Measurements from ENCODE around the gene CADPS. TPM values are rescaled to one million over a fixed set of nuclear protein-coding genes. Genes with fewer than 3 reads are reported as not detected.

Gene CADPS
- total and polyA plus RNA-seq, 9 donors: 0.47 to 4.4 (median 1.6) TPM

DNA sequence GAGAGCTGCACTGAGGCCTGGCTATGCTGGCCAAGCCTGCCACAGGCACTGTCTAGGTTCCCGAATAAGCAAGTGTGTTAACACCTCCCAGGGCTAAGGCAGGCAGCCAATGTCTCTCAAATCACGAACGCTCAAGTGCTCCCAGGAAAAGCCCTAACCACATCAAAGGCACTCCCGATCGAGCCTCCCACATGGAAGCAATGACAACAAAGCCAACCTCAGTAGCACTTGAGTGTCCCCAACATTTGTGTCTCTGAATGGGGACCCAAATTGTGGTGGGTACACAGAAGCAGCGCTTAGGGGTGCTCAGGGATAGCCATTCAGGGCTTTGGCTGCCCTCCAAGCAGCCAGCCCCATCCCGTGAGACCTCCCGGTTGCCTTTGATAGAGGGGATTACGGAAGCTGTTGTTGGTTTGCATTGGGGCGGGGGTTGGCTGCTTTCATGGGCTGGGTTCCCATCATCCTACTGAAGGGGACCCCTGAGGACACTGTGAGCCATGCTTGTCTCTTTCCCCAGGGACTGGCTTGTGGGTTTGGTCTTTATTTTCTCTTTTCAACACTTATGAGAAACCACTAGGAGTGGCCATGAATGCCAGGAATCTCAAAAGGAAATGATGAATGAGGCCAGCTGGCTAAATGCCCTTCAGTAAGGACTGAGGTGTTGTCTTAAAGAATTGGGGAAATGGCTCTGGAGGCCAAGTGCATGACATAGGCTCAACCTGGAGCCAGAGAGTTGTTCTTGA lies 267.8 kb downstream of the CADPS start:
- Histone ChIP-seq H3K4me3 (ENCODE audit: low read length) (no peak overlapping the region), H3K4me1 (ENCODE audit: control insufficient read depth, insufficient read depth, low read length) (no peaks in the 10 kb centered on the region), H3K9me3 (replicated peaks; ENCODE audit: control insufficient read depth, low read depth, low read length) (no peaks in the 10 kb centered on the region), H3K36me3 (ENCODE audit: control insufficient read depth, insufficient read depth, low read length) (no peaks in the 10 kb centered on the region), H3K27me3 (ENCODE audit: control insufficient read depth, insufficient read depth, low read length) (no peaks in the 10 kb centered on the region), H3K27ac (ENCODE audit: low read length) (no peak overlapping the region)
- 55% methylated on average over 10 of the region's 10 CpGs for WGBS (ENCODE audit: insufficient coverage)
- no peak for DNase-seq

DNA sequence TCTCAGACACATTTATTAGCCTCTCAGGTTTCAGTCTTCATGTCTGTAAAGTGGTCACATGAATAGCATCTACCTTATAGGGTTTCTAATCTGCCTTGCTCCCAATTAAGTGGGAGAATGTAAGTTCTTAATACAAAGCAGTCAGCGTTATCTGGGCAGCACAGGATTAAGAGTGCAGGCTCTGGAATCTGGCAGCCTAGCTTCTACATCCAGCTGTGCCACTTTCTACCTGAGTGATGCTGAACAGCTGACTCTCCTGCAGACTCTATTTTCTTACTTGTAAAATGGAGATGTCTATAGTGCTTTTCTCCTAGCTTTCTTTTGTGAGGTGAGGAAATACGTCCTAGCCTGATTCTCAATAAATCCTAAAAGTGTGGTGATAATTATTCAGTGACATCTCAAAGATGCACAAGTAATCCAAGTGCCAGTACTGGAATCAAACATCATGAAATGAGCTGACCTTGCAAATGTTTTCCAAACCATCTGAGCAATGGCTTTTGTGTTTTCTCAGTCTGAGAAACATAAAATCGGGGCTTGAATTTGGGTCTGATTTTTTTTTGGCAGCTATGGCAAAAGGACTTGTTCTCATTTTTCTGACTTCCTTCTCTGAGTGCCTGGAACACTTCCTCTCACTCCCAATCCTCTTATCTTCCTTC lies 269.7 kb downstream of the CADPS start:
- no peak for DNase-seq
- WGBS (ENCODE audit: insufficient coverage): no CpG with 5 or more reads among the region's 3 CpGs
- Histone ChIP-seq H3K4me3 (ENCODE audit: low read length) (no peak overlapping the region), H3K4me1 (ENCODE audit: control insufficient read depth, insufficient read depth, low read length) (no peaks in the 10 kb centered on the region), H3K27me3 (ENCODE audit: control insufficient read depth, insufficient read depth, low read length) (no peaks in the 10 kb centered on the region), H3K36me3 (ENCODE audit: control insufficient read depth, insufficient read depth, low read length) (no peaks in the 10 kb centered on the region), H3K27ac (ENCODE audit: low read length) (no peak overlapping the region), H3K9me3 (replicated peaks; ENCODE audit: control insufficient read depth, low read depth, low read length) (no peaks in the 10 kb centered on the region)

GRCh38 chr3:62604751-62605351 lies 270.4 kb downstream of the CADPS start:
- no CpG with 5 or more reads among the region's 1 CpG for WGBS (ENCODE audit: insufficient coverage)

DNA sequence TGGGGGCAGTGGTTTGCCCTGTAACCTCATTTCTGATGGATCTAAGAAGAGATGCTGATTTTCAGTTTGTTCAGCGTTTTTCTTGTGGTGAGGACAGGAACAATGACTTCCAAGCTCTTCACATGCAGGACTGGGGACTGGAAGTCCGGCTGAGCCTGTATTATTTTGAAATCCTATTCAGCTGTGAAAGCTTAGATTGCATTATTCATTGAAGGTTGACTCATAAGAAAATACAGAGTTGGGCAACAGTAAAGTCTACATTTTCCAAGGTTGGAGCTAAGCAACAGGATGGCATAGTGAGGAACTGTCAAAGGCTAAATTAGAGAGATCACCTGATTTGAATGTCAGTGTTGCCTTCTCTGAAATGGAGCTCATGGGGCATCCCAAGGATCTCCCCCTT lies 270.9 kb downstream of the CADPS start:
- no peak overlapping the region for H3K27ac ChIP-seq (ENCODE audit: low read length)
- no peaks in the 10 kb centered on the region for H3K4me1 ChIP-seq (ENCODE audit: control insufficient read depth, insufficient read depth, low read length)
- no peaks in the 10 kb centered on the region for H3K36me3 ChIP-seq (ENCODE audit: control insufficient read depth, insufficient read depth, low read length)
- WGBS (ENCODE audit: insufficient coverage): 42% methylated on average over 2 of the region's 2 CpGs
- H3K27me3 ChIP-seq (ENCODE audit: control insufficient read depth, insufficient read depth, low read length): no peaks in the 10 kb centered on the region
- no peak overlapping the region for H3K4me3 ChIP-seq (ENCODE audit: low read length)
- no peak for DNase-seq
- H3K9me3 ChIP-seq (replicated peaks; ENCODE audit: control insufficient read depth, low read depth, low read length): no peaks in the 10 kb centered on the region

More at GRCh38 chr3:62604751-62605351, 270.4 kb downstream of the CADPS start:
- Histone ChIP-seq H3K36me3 (ENCODE audit: control insufficient read depth, insufficient read depth, low read length) (no peaks in the 10 kb centered on the region), H3K4me3 (ENCODE audit: low read length) (no peak overlapping the region), H3K27me3 (ENCODE audit: control insufficient read depth, insufficient read depth, low read length) (no peaks in the 10 kb centered on the region), H3K27ac (ENCODE audit: low read length) (no peak overlapping the region), H3K9me3 (replicated peaks; ENCODE audit: control insufficient read depth, low read depth, low read length) (no peaks in the 10 kb centered on the region), H3K4me1 (ENCODE audit: control insufficient read depth, insufficient read depth, low read length) (no peaks in the 10 kb centered on the region)
- DNase-seq: no peak

DNA sequence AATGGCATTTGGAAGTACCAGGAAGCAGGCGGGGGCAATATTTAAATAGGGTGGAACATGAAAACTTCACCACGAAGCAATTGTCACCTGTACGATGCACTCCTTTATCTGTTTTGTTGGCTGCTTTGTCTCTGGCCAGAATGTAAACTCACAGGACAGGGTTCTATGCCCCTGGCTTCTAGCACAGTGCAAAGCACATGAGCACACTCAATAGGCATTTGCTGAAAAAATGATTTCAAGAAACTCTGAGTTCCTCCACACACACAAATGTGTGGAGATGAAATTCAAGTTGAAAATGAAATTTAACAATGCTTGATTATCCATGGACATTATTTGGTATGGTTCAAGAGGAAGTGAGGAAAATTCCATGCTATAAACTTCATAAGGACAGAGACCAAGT lies 272.2 kb downstream of the CADPS start:
- WGBS (ENCODE audit: insufficient coverage): 57% methylated on average over 3 of the region's 3 CpGs
- no peaks in the 10 kb centered on the region for H3K9me3 ChIP-seq (replicated peaks; ENCODE audit: control insufficient read depth, low read depth, low read length)
- H3K27ac ChIP-seq (ENCODE audit: low read length): no peak overlapping the region
- H3K4me3 ChIP-seq (ENCODE audit: low read length): no peak overlapping the region
- DNase-seq: no peak
- H3K4me1 ChIP-seq (ENCODE audit: control insufficient read depth, insufficient read depth, low read length): no peaks in the 10 kb centered on the region
- no peaks in the 10 kb centered on the region for H3K27me3 ChIP-seq (ENCODE audit: control insufficient read depth, insufficient read depth, low read length)
- H3K36me3 ChIP-seq (ENCODE audit: control insufficient read depth, insufficient read depth, low read length): no peaks in the 10 kb centered on the region

GRCh38 chr3:62602129-62602770 lies 273.0 kb downstream of the CADPS start:
- 30% methylated on average over 8 of the region's 10 CpGs for WGBS (ENCODE audit: insufficient coverage)
- Histone ChIP-seq H3K27me3 (ENCODE audit: control insufficient read depth, insufficient read depth, low read length) (no peaks in the 10 kb centered on the region), H3K4me3 (ENCODE audit: low read length) (no peak overlapping the region), H3K36me3 (ENCODE audit: control insufficient read depth, insufficient read depth, low read length) (no peaks in the 10 kb centered on the region), H3K27ac (ENCODE audit: low read length) (no peak overlapping the region), H3K4me1 (ENCODE audit: control insufficient read depth, insufficient read depth, low read length) (no peaks in the 10 kb centered on the region), H3K9me3 (replicated peaks; ENCODE audit: control insufficient read depth, low read depth, low read length) (no peaks in the 10 kb centered on the region)
- no peak for DNase-seq

GRCh38 chr3:62601238-62602070 lies 273.8 kb downstream of the CADPS start:
- DNase-seq: no peak
- 80% methylated on average over 1 of the region's 7 CpGs for WGBS (ENCODE audit: insufficient coverage)
- no peak overlapping the region for H3K4me3 ChIP-seq (ENCODE audit: low read length)
- no peaks in the 10 kb centered on the region for H3K9me3 ChIP-seq (replicated peaks; ENCODE audit: control insufficient read depth, low read depth, low read length)
- H3K4me1 ChIP-seq (ENCODE audit: control insufficient read depth, insufficient read depth, low read length): no peaks in the 10 kb centered on the region
- no peaks in the 10 kb centered on the region for H3K36me3 ChIP-seq (ENCODE audit: control insufficient read depth, insufficient read depth, low read length)
- no peaks in the 10 kb centered on the region for H3K27me3 ChIP-seq (ENCODE audit: control insufficient read depth, insufficient read depth, low read length)
- no peak overlapping the region for H3K27ac ChIP-seq (ENCODE audit: low read length)

DNA sequence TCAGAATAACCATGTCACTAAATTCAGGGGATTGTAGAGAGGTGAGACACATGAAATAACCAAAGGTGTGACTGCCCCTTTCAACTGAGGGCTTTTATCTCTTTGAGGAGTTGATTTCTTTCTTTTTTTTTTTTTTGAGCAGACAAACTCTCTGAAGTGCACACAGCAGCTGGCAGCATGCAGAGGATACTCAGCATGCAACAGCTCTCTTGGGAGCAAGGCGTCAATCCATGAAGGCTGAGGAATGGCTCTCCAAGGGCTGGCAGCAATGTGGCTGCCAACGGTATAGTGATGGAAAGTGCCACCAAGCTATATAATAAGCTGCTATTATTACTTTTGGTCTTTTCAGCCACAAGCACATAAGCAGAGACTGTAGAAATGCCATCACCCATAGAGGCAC lies 275.2 kb downstream of the CADPS start:
- no peaks in the 10 kb centered on the region for H3K4me1 ChIP-seq (ENCODE audit: control insufficient read depth, insufficient read depth, low read length)
- no CpG with 5 or more reads among the region's 2 CpGs for WGBS (ENCODE audit: insufficient coverage)
- H3K27me3 ChIP-seq (ENCODE audit: control insufficient read depth, insufficient read depth, low read length): no peaks in the 10 kb centered on the region
- H3K27ac ChIP-seq (ENCODE audit: low read length): no peak overlapping the region
- DNase-seq: no peak
- H3K9me3 ChIP-seq (replicated peaks; ENCODE audit: control insufficient read depth, low read depth, low read length): no peaks in the 10 kb centered on the region
- no peaks in the 10 kb centered on the region for H3K36me3 ChIP-seq (ENCODE audit: control insufficient read depth, insufficient read depth, low read length)
- no peak overlapping the region for H3K4me3 ChIP-seq (ENCODE audit: low read length)

DNA sequence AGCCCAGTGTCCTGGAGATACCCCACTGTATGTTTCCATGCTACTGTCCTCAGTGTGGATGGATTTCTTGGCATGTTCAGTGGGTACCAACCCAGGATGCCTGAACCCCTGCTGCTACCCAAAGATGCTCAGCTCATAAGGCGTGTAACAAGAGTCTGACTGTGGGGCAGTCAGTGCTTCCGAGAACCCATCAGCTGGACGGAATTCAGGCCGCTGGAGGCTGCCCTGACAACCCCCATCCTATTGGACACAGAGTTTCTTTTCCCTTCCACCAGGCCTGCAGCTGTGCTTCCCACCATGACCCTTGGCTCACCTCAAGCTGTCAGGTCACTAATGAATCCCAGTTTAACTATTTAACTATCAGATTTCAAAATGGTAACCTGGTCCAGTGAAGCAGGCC lies 277.7 kb downstream of the CADPS start:
- H3K4me3 ChIP-seq (ENCODE audit: low read length): no peak overlapping the region
- no peaks in the 10 kb centered on the region for H3K27me3 ChIP-seq (ENCODE audit: control insufficient read depth, insufficient read depth, low read length)
- no peaks in the 10 kb centered on the region for H3K9me3 ChIP-seq (replicated peaks; ENCODE audit: control insufficient read depth, low read depth, low read length)
- no peaks in the 10 kb centered on the region for H3K4me1 ChIP-seq (ENCODE audit: control insufficient read depth, insufficient read depth, low read length)
- H3K36me3 ChIP-seq (ENCODE audit: control insufficient read depth, insufficient read depth, low read length): no peaks in the 10 kb centered on the region
- DNase-seq: peak; percentile 19
- no peak overlapping the region for H3K27ac ChIP-seq (ENCODE audit: low read length)
- WGBS (ENCODE audit: insufficient coverage): 33% methylated on average over 1 of the region's 4 CpGs

Data from muscle of leg (tissue), 11 donors.